Measurements from ENCODE around the gene STAC2.
A peak's percentile ranks its signal among the peaks of the same experiment; 100 is the strongest.
"Not testable (repeated sequence)": the region's sequence is repeated elsewhere in the genome, so short reads cannot be mapped to it uniquely, and the experiment has no call there.

STAC2 gene

GRCh38 chr17:39170109-39170508 lies 55.6 kb downstream of the STAC2 start:
- no peak for TF ChIP-seq CTCF (IDR thresholded peaks at IDR 0.05; ENCODE audit: low read depth, low read length, missing control alignments)
- no peak for DNase-seq (ENCODE audit: low read depth)
- no peak overlapping the region for H3K4me3 ChIP-seq (ENCODE audit: low read depth, low read length)

GRCh38 chr17:39169518-39169917 lies 56.2 kb downstream of the STAC2 start:
- no peak for TF ChIP-seq CTCF (IDR thresholded peaks at IDR 0.05; ENCODE audit: low read depth, low read length, missing control alignments)
- DNase-seq (ENCODE audit: low read depth): no peak
- no peak overlapping the region for H3K4me3 ChIP-seq (ENCODE audit: low read depth, low read length)

- DNase-seq (ENCODE audit: low read depth): no peak
- TF ChIP-seq CTCF (IDR thresholded peaks at IDR 0.05; ENCODE audit: low read depth, low read length, missing control alignments): no peak
Observed at GRCh38 chr17:39169101-39169500, 56.6 kb downstream of the STAC2 start.

GRCh38 chr17:39168503-39168902 lies 57.2 kb downstream of the STAC2 start:
- not testable (repeated sequence) for H3K4me3 ChIP-seq (ENCODE audit: low read depth, low read length); DNase-seq (ENCODE audit: low read depth)

More at GRCh38 chr17:39169101-39169500, 56.6 kb downstream of the STAC2 start:
- H3K4me3 ChIP-seq (ENCODE audit: low read depth, low read length): no peak overlapping the region

GRCh38 chr17:39167476-39167875 lies 58.3 kb downstream of the STAC2 start:
- H3K4me3 ChIP-seq (ENCODE audit: low read depth, low read length): no peak overlapping the region
- TF ChIP-seq CTCF (IDR thresholded peaks at IDR 0.05; ENCODE audit: low read depth, low read length, missing control alignments): no peak
- DNase-seq (ENCODE audit: low read depth): no peak

GRCh38 chr17:39166437-39167335 lies 59.1 kb downstream of the STAC2 start:
- DNase-seq (ENCODE audit: low read depth): no peak
- no peak for TF ChIP-seq CTCF (IDR thresholded peaks at IDR 0.05; ENCODE audit: low read depth, low read length, missing control alignments)
- H3K4me3 ChIP-seq (ENCODE audit: low read depth, low read length): no peak overlapping the region

GRCh38 chr17:39165841-39166349 lies 59.9 kb downstream of the STAC2 start, which contains the start of gene ARL5C:
TSS of gene ARL5C (minus strand) at chr17:39166161. CDS start at chr17:39165760, 401 bp downstream.
- H3K4me3 ChIP-seq (ENCODE audit: low read depth, low read length): peak within 1 kb of the TSS; percentile 45
- TF ChIP-seq CTCF (IDR thresholded peaks at IDR 0.05; ENCODE audit: low read depth, low read length, missing control alignments): no peak
- no peak for DNase-seq (ENCODE audit: low read depth)

Data from GM12864 (cell line).